HEK293 (cell line): ENCODE measurements around the gene PRKG1.

Experiments
- CTCF ChIP-seq: fragments of 450-650 bp; formaldehyde crosslinking; IDR thresholded peaks from 2 replicates; pipeline ENCODE4 v1.5.1; 2016; ENCODE audit warnings: missing biosample characterization, missing genetic modification characterization
- YY1 ChIP-seq: fragments of 450-650 bp; formaldehyde crosslinking; IDR thresholded peaks from 2 replicates; pipeline ENCODE4 v1.5.1; 2018; ENCODE audit warnings: missing biosample characterization, missing genetic modification characterization
- ZNF184 ChIP-seq: fragments of 450-650 bp; IDR thresholded peaks from 2 replicates; pipeline ENCODE4 v1.5.1; 2018; ENCODE audit warnings: missing biosample characterization, mild to moderate bottlenecking, missing genetic modification characterization
- ZNF677 ChIP-seq: fragments of 450-650 bp; IDR thresholded peaks from 2 replicates; pipeline ENCODE4 v1.5.0; 2018; ENCODE audit warnings: missing biosample characterization, mild to moderate bottlenecking, missing genetic modification characterization, moderate library complexity
- ZNF830 ChIP-seq: fragments of 450-650 bp; IDR thresholded peaks from 2 replicates; pipeline ENCODE4 v1.5.0; 2018; ENCODE audit warnings: missing biosample characterization, missing genetic modification characterization, low read depth, mild to moderate bottlenecking, moderate library complexity

GRCh38 chr10:52287866-52288265, 1213.6 kb downstream of the PRKG1 start:
- TF ChIP-seq ZNF677 (tag by site-specific recombination) (no peak), YY1 (tag by site-specific recombination) (no peak), CTCF (tag by site-specific recombination) (no peak), ZNF184 (tag by site-specific recombination) (no peak), ZNF830 (no peak)
